Stimulated activated CD8-positive, alpha-beta memory T cell treated with anti-CD3 and anti-CD28 coated beads, Interleukin-12 subunit alpha, Interleukin-12 subunit beta, amount 100 ng/mL, for 4 hours (primary cell): ENCODE data around the gene RASL10A.

Experiments
- DNase-seq: peaks from one replicate; pipeline ENCODE4 v3.0.0-alpha.2; 2020; ENCODE audit warnings: low read depth

Gene RASL10A

DNA sequence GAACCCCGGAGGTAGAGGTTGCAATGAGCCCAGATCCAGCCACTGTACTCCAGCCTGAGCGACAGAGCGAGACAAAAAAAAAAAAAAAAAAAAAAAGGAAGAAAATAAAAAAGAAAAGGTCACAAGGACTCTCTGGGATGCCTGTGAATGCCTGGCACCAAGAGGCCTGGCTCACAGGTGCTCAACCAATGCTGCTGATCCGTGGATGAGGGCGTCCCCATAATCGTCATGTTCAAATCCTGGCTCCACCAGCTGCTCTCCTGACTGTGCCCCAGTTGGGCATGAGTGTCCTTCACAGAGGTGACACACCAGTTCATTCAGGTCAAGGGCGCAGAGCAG is 9.7 kb downstream of the RASL10A start:
- no peak for DNase-seq

DNA sequence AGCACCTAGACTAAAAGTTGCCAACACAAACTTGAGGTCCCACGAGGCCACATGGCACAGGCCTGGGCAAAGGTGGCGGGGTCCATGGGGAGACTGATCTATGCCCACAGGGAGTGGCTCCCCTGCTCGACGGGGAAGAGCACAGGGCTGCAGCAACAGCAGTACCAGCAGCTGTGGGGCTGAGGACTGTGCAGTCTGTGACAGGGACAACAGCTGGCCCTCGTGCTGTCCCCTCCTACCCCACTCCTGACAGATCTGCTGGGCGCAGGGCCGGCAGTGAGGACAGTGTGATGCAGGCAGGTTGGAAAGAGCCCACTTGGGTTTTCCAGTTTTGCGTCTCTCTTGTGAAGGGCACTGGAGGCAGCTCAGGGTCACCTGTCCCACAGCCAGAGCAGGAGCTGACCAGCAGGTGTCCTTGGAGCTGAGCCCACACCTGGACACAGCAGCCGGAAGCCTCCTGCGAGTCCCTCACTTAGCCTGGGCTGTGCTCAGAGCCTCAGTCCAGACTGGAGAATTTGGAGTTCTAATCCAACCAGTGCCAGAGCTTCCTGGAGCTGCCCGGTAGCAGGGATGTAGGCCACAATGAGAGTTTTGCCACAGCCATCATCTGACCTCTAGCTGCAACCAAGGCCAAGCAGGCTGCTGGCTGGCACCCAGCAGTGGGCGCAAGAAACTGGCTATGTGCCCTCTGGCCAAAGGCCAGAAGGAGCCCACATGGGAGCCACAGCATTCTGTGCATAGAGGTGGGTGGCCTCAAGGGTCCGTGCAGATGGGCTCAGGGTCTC is 12.6 kb downstream of the RASL10A start:
- no peak for DNase-seq

GRCh38 chr22:29302402-29302680 is 13.2 kb downstream of the RASL10A start:
- no peak for DNase-seq

- no peak for DNase-seq
Observed at GRCh38 chr22:29301716-29302401, 13.6 kb downstream of the RASL10A start.

DNA sequence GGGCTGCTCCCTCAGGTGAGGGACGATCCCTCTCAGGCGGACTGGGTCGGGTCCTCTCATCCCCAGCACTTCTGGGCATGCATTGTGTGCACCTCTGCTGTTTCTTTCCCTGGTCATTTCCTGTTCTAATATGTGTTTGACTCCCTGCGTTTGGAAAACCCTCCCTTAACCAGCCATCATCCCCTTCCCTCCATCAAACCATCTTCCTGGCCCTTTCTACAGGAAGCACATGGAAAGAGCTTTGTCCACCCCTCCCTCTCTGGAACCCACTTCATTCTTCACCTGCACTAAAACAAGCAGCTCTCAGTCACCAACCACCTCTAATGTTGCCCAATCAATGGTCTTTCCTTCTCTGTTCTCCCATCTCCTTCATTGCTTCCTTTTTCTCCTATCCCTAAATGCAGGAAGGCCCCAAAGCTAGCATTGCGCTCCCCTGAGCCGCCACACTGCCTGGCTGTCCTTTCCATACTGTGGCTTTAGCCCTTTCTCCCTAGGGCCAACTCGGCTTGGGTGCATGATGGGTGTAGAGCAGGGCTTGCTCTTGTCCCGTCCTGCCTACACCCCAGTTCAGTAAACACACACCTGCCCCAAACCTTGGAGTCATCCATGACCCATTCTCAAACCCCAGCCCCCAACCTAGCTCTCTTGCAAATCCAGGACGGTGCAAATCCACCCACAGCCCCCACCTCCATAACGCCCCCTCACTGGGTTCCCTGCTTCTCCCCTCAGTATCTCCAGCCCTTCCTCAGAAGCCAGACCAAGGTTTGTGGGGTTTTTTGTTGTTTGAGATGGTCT is 14.5 kb downstream of the RASL10A start:
- DNase-seq = no peak

DNA sequence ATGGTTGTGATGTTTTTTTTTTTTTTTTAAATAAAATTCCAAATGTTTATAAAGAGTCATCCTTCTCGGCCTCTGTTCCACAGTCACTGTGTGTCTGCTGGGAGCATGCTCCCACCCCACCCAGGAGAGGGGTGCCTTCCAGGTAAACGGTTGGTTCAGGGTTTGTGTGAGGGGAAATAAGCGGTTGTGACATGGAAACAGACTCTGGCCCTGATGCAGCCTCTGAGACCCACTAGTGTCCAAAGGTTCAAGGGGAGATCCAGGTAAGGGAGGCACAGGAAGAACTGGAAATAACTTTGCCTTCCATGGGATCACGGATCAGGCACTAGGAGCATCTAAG is 15.1 kb downstream of the RASL10A start:
- DNase-seq = no peak

DNA sequence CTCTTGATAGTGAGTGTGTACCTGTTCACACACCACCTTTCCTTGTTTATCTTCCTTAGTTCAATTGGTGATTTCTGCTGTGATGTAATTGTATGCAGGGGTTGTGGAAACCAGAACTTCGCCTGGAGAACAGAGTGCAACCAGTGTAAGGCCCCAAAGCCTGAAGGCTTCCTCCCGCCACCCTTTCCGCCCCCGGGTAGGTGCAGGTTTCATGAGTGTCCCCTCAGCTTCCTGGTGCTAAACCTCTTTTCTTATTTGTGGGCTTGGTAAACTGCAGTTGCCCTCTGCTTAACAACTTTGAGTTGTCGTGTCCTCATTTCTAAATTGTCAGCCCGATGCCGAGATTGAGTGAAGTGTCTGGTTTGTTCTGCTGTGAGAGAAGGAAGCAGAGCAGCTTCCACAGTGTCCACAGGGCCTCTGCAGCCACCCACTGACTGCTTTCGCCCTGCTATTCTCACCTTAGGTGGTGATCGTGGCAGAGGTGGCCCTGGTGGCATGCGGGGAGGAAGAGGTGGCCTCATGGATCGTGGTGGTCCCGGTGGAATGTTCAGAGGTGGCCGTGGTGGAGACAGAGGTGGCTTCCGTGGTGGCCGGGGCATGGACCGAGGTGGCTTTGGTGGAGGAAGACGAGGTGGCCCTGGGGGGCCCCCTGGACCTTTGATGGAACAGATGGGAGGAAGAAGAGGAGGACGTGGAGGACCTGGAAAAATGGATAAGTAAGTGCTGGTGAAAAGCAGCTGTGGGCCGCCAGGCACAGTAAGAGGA is 16.2 kb downstream of the RASL10A start:
- DNase-seq = no peak

GRCh38 chr22:29298641-29299040 is 16.9 kb downstream of the RASL10A start:
- no peak for DNase-seq

DNA sequence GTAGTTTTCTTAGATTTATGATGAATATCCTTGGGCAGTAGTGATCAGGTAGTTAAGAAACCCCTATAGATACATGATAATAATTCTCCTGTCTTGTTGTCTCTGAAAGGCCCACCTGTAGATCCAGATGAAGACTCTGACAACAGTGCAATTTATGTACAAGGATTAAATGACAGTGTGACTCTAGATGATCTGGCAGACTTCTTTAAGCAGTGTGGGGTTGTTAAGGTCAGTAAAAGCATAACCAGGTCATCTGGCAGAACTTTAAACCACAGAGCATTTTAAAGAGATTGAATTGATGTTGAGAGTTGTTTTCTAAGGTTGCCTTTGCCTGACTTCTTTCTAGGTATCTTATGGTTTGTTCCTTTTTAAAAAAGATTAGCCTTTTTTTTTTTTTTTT is 23.1 kb downstream of the RASL10A start:
- no peak for DNase-seq

GRCh38 chr22:29291215-29291614 is 24.3 kb downstream of the RASL10A start:
- no peak for DNase-seq

GRCh38 chr22:29290061-29290460 is 25.4 kb downstream of the RASL10A start:
- no peak for DNase-seq

DNA sequence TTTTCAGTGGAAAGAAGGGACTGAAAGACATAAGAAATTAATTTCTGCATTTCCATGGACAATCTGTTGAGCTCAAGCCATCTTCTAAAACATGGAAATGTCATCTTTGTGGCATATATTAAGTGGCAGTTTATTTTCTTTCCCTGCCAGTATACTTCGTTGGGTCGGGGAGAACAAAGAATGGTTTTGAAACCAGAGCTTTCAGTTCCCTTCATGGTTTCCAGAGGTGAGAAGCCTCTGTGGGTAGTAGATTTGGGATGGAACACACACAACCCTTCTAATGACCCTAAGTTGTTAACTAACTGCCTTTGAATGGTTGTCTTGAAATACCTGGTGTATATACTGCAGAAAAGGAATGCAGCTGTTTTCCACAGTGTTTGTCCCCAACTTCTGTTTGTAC is 26.7 kb downstream of the RASL10A start:
- no peak for DNase-seq

- no peak for DNase-seq
Observed at GRCh38 chr22:29284196-29284595, 31.3 kb downstream of the RASL10A start.

GRCh38 chr22:29277927-29278326 is 37.6 kb downstream of the RASL10A start:
- DNase-seq = no peak

- DNase-seq = no peak
Observed at GRCh38 chr22:29275819-29276565, 39.5 kb downstream of the RASL10A start.

DNA sequence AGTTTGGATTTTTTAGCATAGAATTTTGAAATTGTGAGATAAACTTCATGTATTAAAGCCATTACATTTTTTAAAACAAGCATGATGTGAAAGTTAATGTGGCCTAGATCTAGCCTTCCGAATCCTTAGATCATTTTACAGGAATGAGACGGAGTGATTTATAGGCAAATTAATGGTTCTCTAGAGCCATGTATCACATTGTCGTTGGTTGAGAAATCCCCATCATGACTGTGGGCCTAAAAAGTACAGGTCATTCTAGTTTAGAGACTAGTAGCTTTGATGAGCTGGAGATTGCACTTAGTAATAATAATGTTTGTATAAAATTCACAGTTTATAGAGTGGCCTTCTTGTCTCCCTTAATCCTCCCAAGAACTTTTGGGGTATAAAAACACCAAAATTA is 40.3 kb downstream of the RASL10A start:
- DNase-seq = no peak

- DNase-seq = no peak
Observed at GRCh38 chr22:29272624-29273023, 42.9 kb downstream of the RASL10A start.

DNA sequence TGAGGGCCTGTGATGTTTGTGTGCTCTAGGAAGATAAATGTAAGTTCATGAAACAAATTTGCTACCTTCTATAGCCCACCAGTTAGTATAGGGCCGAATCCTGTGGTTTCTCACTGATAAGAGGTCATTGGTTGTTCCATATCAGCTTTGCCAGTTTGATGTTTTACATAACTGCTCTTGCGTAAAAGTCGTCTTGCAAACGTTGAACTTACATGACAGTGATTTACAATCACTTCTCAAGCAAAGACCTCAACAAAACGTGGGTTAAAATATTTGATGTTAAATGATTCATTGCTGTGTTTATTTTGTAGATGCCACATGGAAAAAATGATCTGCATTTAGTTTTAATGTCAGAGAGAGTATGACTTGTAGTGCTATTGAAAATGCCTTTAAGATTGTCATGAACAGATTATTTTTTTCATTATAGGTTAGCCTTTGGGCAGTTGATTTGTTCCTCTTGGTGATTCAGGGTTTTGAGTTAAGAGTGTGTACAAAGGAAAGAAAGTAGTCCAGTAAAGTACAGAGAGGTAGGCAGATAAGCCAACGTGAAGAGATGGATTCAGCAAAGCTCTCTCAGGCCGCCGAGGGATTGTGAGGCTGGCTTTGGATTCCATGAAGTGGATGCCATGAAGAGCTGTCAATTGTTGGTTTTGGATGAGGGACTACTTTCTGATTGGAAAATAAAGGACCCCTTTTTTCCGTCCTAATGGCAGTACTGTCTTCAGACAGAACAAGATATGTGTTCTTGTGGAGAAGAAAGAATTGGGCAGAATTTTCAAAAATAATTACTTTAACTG is 44.8 kb downstream of the RASL10A start:
- no peak for DNase-seq

DNA sequence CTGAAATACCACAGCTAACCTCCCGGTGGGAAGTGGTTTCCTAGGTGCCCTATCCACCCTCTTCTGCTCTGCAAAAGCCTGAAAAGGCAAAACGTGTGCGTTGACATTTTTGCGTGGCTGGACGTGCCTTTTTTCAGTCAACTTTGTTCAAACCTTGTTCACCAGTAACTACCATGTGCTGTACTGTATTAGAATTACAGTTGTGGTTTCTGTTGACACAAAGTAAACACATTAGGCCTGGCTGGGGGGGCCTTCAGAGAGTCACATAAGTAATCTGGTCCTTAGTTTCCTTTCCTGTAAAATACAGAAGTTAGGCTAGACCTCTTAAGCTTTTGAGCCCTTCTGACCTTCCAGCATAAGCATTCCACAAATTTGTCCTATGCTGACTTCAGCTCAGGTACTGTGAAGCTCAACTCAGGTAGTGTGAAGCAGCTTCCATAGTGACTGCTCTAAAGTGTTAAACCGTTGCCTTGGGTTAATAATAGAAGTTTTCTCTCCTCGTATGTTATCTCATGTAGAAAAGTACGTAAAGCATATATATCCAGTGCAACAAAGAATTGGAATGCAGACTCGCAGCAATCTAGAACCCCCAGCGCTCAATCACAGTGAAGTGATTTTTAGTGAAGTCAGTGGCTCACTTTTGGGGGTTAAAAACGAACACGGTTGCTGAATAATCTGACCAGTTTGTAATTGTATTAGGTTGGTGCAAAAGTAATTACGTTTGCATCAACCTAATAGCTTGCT is 45.6 kb downstream of the RASL10A start:
- no peak for DNase-seq

DNA sequence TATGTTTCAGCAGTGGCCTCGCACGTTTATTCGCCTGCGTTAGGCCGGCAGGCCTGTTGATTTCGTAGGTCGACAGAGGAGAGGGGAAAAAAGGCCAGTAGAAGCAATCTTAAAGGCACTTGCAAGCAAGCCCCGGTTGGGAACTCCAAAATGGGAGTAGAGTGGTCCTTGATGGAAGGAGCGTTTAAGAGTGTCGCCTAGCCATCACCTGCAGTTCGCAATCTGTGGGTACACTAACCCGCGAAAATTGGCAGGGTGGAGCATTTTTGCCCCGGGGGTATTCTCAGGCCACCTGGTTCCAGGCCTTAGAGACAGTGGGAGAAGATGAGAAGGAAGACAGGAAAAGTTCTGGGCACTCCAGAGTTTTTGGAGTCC is 46.3 kb downstream of the RASL10A start:
- DNase-seq = no peak
